ENCODE results near the gene UNC13B. TPM values are rescaled to one million over a fixed set of nuclear protein-coding genes. Genes with fewer than 3 reads are reported as not detected.
"Not testable (repeated sequence)": the region's sequence is repeated elsewhere in the genome, so short reads cannot be mapped to it uniquely, and the experiment has no call there.

UNC13B gene
- total and polyA plus RNA-seq, 2 of the 13 experiments (the other 11 are each of a cell fraction or from before 2014, with no cell fraction given) = 14.0 to 18.3 TPM

GRCh38 chr9:35182401-35182800 is 20.6 kb downstream of the UNC13B start:
- H3K9me3 ChIP-seq (ENCODE audit: low read length); H3K4me2 ChIP-seq (ENCODE audit: low read depth, low read length); H4K20me1 ChIP-seq (ENCODE audit: insufficient read depth, low read length); H3K36me3 ChIP-seq (replicated peaks in 1 of 2; ENCODE audit: control insufficient read depth in 1 of 2, insufficient read depth in 2 of 2, low read length in 2 of 2); H3K79me2 ChIP-seq (ENCODE audit: insufficient read depth, low read length); FAIRE-seq; H3K4me3 ChIP-seq (replicated peaks in 1 of 3; ENCODE audit: insufficient read depth in 1 of 3, low read depth in 2 of 3, low read length in 3 of 3); H3K9ac ChIP-seq (ENCODE audit: insufficient read depth, low read depth, low read length); ATAC-seq; POLR2A ChIA-PET; in situ Hi-C loops (cut with HindIII; ENCODE audit: extremely low pct_ligation_motif_present, low pct_unique_long_range_greater_than_20kb); intact Hi-C loops (cut with micrococcal nuclease; ENCODE audit: unreplicated experiment); CTCF ChIA-PET (ENCODE audit: low intra/inter-chr PET ratio, low total read pairs); H2AFZ ChIP-seq (ENCODE audit: low read length); H3K27ac ChIP-seq (ENCODE audit: extremely low read length, insufficient read depth, low read length); DNase-seq (ENCODE audit: low spot score); H3K27me3 ChIP-seq (ENCODE audit: control insufficient read depth in 1 of 2, insufficient read depth in 2 of 2, low read length in 2 of 2); BruUV-seq (replicated peaks); TF ChIP-seq SOX13, FOXP1 (IDR thresholded peaks at IDR 0.05): not testable (repeated sequence)
- peaks cover 26% of the 10 kb centered on the region for H3K4me1 ChIP-seq (ENCODE audit: insufficient read depth, low read length)
- WGBS (ENCODE audit: low lambda C conversion rate) = 5% methylated on average over 2 of the region's 3 CpGs
- TF ChIP-seq ZMYM4 (CRISPR knock-in tag; IDR thresholded peaks at IDR 0.05) = peak; percentile 37; the same call in 1 of the 2 replicates
- TF ChIP-seq FOXA3 (CRISPR knock-in tag; IDR thresholded peaks at IDR 0.05) = 0 out of 2 replicates have a peak, but pooled peaks have one; percentile 38
- TF ChIP-seq SOX13 (CRISPR knock-in tag; conservative IDR thresholded peaks at IDR 0.05 in 1 of 2, IDR thresholded peaks at IDR 0.05 in 1 of 2) = peak in 1 of 2 experiments; percentile 38; a peak in 1 of 4 replicates
- TF ChIP-seq MIXL1 (CRISPR knock-in tag; IDR thresholded peaks at IDR 0.05) = peak; percentile 69
- peak; percentile 25 to 31; a peak in 1 of 4 replicates for TF ChIP-seq NR2F1 (CRISPR knock-in tag; IDR thresholded peaks at IDR 0.05)
- TF ChIP-seq NCOA2 (CRISPR knock-in tag; IDR thresholded peaks at IDR 0.05) = 0 out of 2 replicates have a peak, but pooled peaks have one; percentile 22
- TF ChIP-seq HOXA3 (CRISPR knock-in tag; IDR thresholded peaks at IDR 0.05) = 0 out of 2 replicates have a peak, but pooled peaks have one; percentile 15
- peak; percentile 81 for TF ChIP-seq MLX (CRISPR knock-in tag; IDR thresholded peaks at IDR 0.05)
- TF ChIP-seq NR2F6 (IDR thresholded peaks at IDR 0.05) = 0 out of 2 replicates have a peak, but pooled peaks have one; percentile 23
- TF ChIP-seq NR2F6 (CRISPR knock-in tag; IDR thresholded peaks at IDR 0.05) = peak; percentile 40; the same call in 1 of the 2 replicates
- TF ChIP-seq HOMEZ (CRISPR knock-in tag; IDR thresholded peaks at IDR 0.05; ENCODE audit: low read depth) = peak; percentile 42; the same call in 1 of the 2 replicates
- peak; percentile 55 for TF ChIP-seq HNF4A (CRISPR knock-in tag; IDR thresholded peaks at IDR 0.05)
- 0 out of 2 replicates have a peak, but pooled peaks have one; percentile 6 for TF ChIP-seq FOSL2 (CRISPR knock-in tag; IDR thresholded peaks at IDR 0.05)
- peak; percentile 90 for TF ChIP-seq BCL6 (CRISPR knock-in tag; IDR thresholded peaks at IDR 0.05)
- peak; percentile 25; the same call in 1 of the 2 replicates for TF ChIP-seq NR2C2 (CRISPR knock-in tag; IDR thresholded peaks at IDR 0.05; ENCODE audit: borderline replicate concordance)
- TF ChIP-seq ZGPAT (CRISPR knock-in tag; IDR thresholded peaks at IDR 0.05) = 0 out of 2 replicates have a peak, but pooled peaks have one; percentile 22
- peak; percentile 29; the same call in 1 of the 2 replicates for TF ChIP-seq FOXJ3 (CRISPR knock-in tag; IDR thresholded peaks at IDR 0.05; ENCODE audit: borderline replicate concordance)
- TF ChIP-seq SP5 (CRISPR knock-in tag; IDR thresholded peaks at IDR 0.05; ENCODE audit: borderline replicate concordance, low read depth) = peak; percentile 37; the same call in 1 of the 2 replicates
- peak; percentile 52 for TF ChIP-seq FOXP1 (CRISPR knock-in tag; IDR thresholded peaks at IDR 0.05)
- TF ChIP-seq RARA (CRISPR knock-in tag; IDR thresholded peaks at IDR 0.05) = peak; percentile 65
- peak; percentile 50; the same call in 1 of the 2 replicates for TF ChIP-seq GATAD2A (CRISPR knock-in tag; IDR thresholded peaks at IDR 0.05)
